Thymus (tissue), 11 donors: ENCODE data around the gene TMED6. TPM values are rescaled to one million over a fixed set of nuclear protein-coding genes. Genes with fewer than 3 reads are reported as not detected.
"Not testable (repeated sequence)": the region's sequence is repeated elsewhere in the genome, so short reads cannot be mapped to it uniquely, and the experiment has no call there.

Experiments used
- DNase-seq, 9 donors: peaks; one replicate each; pipeline ENCODE4 v3.0.0-alpha.2; 2013; ENCODE audit warnings: low spot score in 9 of 9, low read depth in 6 of 9, missing footprints in 1 of 9
- H3K27ac ChIP-seq, 2 donors: one replicate each; pipeline ENCODE4 v1.5.1; 2013; ENCODE audit warnings: control low read depth in 1 of 2, low read depth in 1 of 2, low read length in 1 of 2, mild to moderate bottlenecking in 1 of 2, moderate library complexity in 1 of 2
- H3K27me3 ChIP-seq, 2 donors: one replicate each; pipeline ENCODE4 v1.5.1; 2013; ENCODE audit warnings: low read length in 1 of 2; ENCODE audit not compliant: control insufficient read depth in 2 of 2, insufficient read depth in 1 of 2
- H3K36me3 ChIP-seq, 2 donors: one replicate each; pipeline ENCODE4 v1.5.1; 2013; ENCODE audit warnings: low read length in 1 of 2, mild to moderate bottlenecking in 1 of 2, moderate library complexity in 1 of 2; ENCODE audit not compliant: control insufficient read depth in 2 of 2, insufficient read depth in 2 of 2
- H3K4me1 ChIP-seq, 2 donors: one replicate each; pipeline ENCODE4 v1.5.1; 2013; ENCODE audit warnings: low read length in 2 of 2; ENCODE audit not compliant: control insufficient read depth in 2 of 2, insufficient read depth in 2 of 2
- H3K4me3 ChIP-seq, 2 donors: one replicate each; pipeline ENCODE4 v1.5.1; 2013; ENCODE audit warnings: low read length in 2 of 2, control low read depth in 1 of 2, mild to moderate bottlenecking in 1 of 2
- H3K9me3 ChIP-seq, 2 donors: one replicate each; pipeline ENCODE4 v1.5.1; 2013; ENCODE audit warnings: low read length in 1 of 2, mild to moderate bottlenecking in 1 of 2; ENCODE audit not compliant: control insufficient read depth in 2 of 2, insufficient read depth in 1 of 2
- WGBS: extraction: QIAGEN DNeasy Blood & Tissue Kit; methylation state at CpG from one replicate; pipeline ENCODE4 v1.1.7; 2013; 5-methylcytosine and 5-hydroxymethylcytosine counted together
- polyA plus RNA-seq: library from polyadenylated mRNA; stranded (reverse); fragments of 200-250 nt; gene quantifications from one replicate; pipeline ENCODE4 v1.2.3, GENCODE V29; 2013
- total RNA-seq: library from RNA; stranded (reverse); fragments of 120-200 nt; gene quantifications from one replicate; pipeline ENCODE4 v1.2.4, GENCODE V29; 2013
- donor health status: healthy.

TMED6 gene
- total and polyA plus RNA-seq, 2 donors = 0.14 to 1.2 TPM

DNA sequence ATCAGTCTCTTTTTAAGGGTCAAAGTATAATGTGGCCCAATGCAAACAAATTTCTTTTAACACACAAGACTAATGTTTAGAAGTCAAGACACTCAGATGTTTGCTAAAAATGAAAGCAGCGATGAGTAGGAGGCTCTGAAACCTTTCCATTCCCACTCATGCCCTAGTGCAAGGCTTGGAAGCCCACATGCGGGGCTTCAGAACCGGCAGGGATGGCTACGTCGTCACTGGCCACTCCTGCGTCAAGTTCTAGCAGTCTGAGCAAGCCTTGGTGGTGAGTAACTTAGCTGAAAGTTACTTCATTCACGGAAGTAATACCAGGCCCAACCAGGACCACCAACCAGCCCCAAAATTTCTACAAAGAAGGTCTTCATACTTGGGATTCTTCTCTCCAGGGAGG is 14.8 kb upstream of the TMED6 start:
- peaks cover 65 to 77% of the 10 kb centered on the region in 2 donors for H3K36me3 ChIP-seq
- no peaks in the 10 kb centered on the region for H3K27me3 ChIP-seq
- WGBS = 96% methylated on average over 7 of the region's 7 CpGs
- no peak overlapping the region for H3K27ac ChIP-seq
- no peaks in the 10 kb centered on the region for H3K9me3 ChIP-seq
- no peak for DNase-seq
- peaks cover 0 to under 1% of the 10 kb centered on the region in 2 donors for H3K4me1 ChIP-seq
- H3K4me3 ChIP-seq = no peak overlapping the region

GRCh38 chr16:69365901-69366300 is 14.3 kb upstream of the TMED6 start:
- H3K27ac ChIP-seq = no peak overlapping the region
- no peak for DNase-seq
- WGBS = over 99% methylated on average over 2 of the region's 2 CpGs
- no peaks in the 10 kb centered on the region for H3K27me3 ChIP-seq
- no peak overlapping the region for H3K4me3 ChIP-seq
- H3K36me3 ChIP-seq = peaks cover 67 to 74% of the 10 kb centered on the region in 2 donors
- no peaks in the 10 kb centered on the region for H3K4me1 ChIP-seq
- H3K9me3 ChIP-seq = no peaks in the 10 kb centered on the region

- H3K36me3 ChIP-seq = peaks cover 58 to 66% of the 10 kb centered on the region in 2 donors
- 97% methylated on average over 2 of the region's 2 CpGs for WGBS
- no peak overlapping the region for H3K27ac ChIP-seq
- no peaks in the 10 kb centered on the region for H3K27me3 ChIP-seq
- no peak for DNase-seq
- H3K9me3 ChIP-seq = no peaks in the 10 kb centered on the region
- H3K4me3 ChIP-seq = no peak overlapping the region
- no peaks in the 10 kb centered on the region for H3K4me1 ChIP-seq
Observed at GRCh38 chr16:69364088-69364487, 12.5 kb upstream of the TMED6 start.

GRCh38 chr16:69363281-69363717 is 11.7 kb upstream of the TMED6 start:
- H3K27me3 ChIP-seq = no peaks in the 10 kb centered on the region
- no peaks in the 10 kb centered on the region for H3K9me3 ChIP-seq
- H3K4me1 ChIP-seq = no peaks in the 10 kb centered on the region
- H3K27ac ChIP-seq = no peak overlapping the region
- peaks cover 51 to 66% of the 10 kb centered on the region in 2 donors for H3K36me3 ChIP-seq
- H3K4me3 ChIP-seq = no peak overlapping the region
- 96% methylated on average over 5 of the region's 5 CpGs for WGBS
- no peak for DNase-seq

- H3K27me3 ChIP-seq, H3K9me3 ChIP-seq, H3K4me3 ChIP-seq, H3K4me1 ChIP-seq, DNase-seq, H3K27ac ChIP-seq: not testable (repeated sequence)
- WGBS = over 99% methylated on average over 9 of the region's 9 CpGs
- H3K36me3 ChIP-seq = peaks cover 35 to 53% of the 10 kb centered on the region in 2 donors
Observed at GRCh38 chr16:69360070-69360469, 8.5 kb upstream of the TMED6 start.

GRCh38 chr16:69350536-69351133 is 951 bp downstream of the TMED6 start:
- Histone ChIP-seq H3K36me3 (peaks cover 24 to 31% of the 10 kb centered on the region in 2 donors), H3K4me3 (no peak overlapping the region), H3K4me1 (no peaks in the 10 kb centered on the region), H3K27ac (no peak overlapping the region), H3K27me3 (no peaks in the 10 kb centered on the region), H3K9me3 (no peaks in the 10 kb centered on the region)
- no peak for DNase-seq
- 98% methylated on average over 6 of the region's 6 CpGs for WGBS

DNA sequence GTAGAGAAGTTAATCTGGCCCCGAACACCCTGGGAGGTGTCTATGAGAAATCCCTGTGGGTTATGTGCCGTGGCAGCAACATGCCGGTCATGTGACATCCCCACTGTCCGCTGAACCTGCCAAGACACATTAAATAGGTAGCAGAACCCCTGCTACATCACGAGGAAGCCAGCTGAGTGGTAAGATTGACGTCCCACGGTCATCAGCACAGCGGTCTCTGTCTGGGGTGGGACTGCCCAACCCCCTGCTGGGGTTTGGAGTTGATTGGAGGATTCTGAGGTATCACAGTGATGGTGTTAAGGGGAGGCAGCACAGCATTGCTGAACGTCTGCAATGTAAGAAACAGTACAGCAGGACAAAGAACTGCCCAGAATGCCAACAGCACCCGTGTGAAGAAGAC is 2.0 kb downstream of the TMED6 start:
- no peaks in the 10 kb centered on the region for H3K27me3 ChIP-seq
- peaks cover 18 to 25% of the 10 kb centered on the region in 2 donors for H3K36me3 ChIP-seq
- H3K4me1 ChIP-seq = no peaks in the 10 kb centered on the region
- WGBS = 99% methylated on average over 10 of the region's 10 CpGs
- no peak overlapping the region for H3K27ac ChIP-seq
- H3K9me3 ChIP-seq = no peaks in the 10 kb centered on the region
- DNase-seq = no peak
- H3K4me3 ChIP-seq = no peak overlapping the region

DNA sequence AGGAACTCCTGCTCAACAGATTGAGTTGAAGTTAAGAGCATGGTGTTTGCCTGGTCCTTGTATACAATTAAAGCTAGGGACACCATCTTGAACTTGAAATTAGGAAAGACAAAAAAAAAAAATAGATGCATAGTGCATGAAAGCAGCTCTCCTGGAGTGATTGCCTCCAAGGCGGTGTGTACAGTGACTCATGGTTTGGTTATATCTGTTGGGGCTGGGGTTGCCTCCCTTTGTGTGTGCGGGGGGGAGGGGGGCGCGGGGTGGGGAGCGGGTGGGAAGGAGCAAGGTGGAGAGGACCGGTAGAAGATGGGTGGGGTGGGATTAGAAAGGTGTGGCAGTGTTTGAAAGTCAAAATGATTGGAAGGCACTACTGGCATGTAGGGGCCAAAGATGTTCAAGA is 3.4 kb downstream of the TMED6 start:
- DNase-seq = no peak
- Histone ChIP-seq H3K36me3 (peaks cover 22 to 29% of the 10 kb centered on the region in 2 donors), H3K27ac (no peak overlapping the region), H3K4me3 (no peak overlapping the region), H3K4me1 (no peaks in the 10 kb centered on the region), H3K9me3 (no peaks in the 10 kb centered on the region), H3K27me3 (no peaks in the 10 kb centered on the region)
- WGBS = over 99% methylated on average over 6 of the region's 6 CpGs

DNA sequence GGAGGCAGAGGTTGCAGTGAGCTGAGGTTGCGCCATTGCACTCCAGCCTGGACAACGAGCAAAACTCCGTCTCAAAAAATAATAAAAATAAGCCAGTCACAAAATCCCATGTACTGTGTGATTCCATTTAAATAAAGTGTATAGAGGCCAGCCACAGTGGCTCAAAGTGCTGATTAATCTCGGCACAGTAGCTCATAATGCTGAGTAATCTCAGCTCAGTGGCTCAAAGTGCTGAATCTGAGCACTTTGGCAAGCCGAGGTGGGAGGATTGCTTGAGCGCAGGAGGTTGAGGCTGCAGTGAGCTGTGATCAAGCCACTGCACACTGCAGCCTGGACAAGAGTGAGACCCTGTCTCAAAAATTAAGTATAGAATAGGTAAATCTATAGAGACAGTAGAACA is 4.9 kb downstream of the TMED6 start:
- Histone ChIP-seq H3K27ac (no peak overlapping the region), H3K9me3 (no peaks in the 10 kb centered on the region), H3K36me3 (peaks cover 18 to 29% of the 10 kb centered on the region in 2 donors), H3K4me3 (no peak overlapping the region), H3K4me1 (no peaks in the 10 kb centered on the region), H3K27me3 (no peaks in the 10 kb centered on the region)
- no peak for DNase-seq
- 90% methylated on average over 6 of the region's 6 CpGs for WGBS
